Measurements from ENCODE around the gene GRIP2.

Gene GRIP2

GRCh38 chr3:14538451-14539088 is 1.6 kb downstream of the GRIP2 start:
- no peak for DNase-seq

DNA sequence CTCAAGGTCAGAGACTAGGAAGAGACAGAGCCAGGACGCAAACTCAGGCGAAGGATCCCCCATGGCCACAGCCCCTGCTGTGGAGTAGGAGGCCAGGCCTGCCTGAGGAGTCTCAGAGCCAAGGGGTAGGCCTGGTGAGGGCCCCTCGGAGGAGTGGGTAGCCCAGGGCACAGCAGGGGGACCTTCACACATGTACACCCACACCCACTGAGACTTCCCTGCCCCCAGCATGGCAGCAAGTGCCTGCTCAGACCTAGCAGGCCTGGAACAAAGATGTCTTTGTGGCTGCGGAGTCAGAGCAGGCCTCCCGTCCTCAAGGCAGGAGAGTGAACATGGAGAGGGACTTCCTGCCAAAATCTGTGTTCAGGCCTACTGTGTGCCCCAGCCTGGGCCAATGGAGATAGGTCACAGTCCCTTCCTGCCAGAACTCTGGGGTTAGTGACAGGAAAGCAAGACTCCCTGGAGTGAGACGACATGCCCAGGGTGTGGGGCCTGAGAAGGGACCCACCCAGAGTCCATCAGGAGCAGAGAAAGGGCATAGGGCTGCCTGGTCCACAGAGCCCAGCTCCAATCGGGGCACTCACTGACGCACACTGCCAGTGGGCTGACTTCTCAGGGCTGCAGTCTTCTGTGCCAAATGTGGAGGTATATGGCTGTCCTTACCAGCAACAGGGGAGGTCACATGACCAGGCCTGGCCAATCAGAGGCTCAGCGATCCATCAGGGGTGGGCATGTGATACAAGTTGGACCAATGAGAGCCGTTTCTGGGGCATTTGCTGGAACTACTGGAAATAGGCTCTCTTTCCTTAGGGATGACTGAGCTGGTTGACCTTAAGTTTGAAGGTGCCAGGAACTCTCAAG is 2.3 kb downstream of the GRIP2 start:
- DNase-seq: no peak

DNA sequence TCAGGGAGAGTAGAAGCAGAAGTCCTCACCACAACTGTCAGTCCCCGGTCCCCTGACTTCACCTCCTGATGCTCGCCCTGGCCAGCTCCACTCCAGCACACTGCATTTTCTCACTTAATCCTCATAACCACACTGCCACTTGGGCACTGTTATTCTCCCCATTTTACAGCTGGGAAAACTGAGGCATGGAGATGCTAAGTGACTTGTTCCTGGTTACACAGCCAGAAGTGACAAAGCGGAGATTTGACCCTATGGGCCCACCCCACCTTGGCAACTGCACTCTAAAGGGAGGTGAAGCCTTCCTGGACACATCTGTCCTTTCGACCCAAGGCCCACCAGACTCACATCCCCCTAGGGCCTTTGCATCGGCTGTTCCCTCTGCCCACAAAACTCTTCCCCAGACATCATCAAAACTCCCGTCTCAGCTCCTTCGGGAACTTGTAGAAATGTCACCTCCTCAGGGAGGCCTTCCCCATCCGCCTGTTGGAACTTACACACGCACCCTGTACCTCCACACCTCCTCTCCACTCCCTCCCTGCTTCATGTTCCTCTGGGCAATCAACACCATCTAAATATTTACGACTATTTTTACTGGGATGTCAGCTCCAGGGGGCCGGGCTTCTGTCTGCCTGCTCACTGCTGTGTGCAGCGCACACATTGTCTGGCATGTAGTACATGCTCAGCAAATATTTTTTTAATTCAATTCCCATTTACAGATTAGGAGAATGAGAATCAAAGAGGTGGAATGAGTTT is 3.1 kb downstream of the GRIP2 start:
- DNase-seq: no peak

DNA sequence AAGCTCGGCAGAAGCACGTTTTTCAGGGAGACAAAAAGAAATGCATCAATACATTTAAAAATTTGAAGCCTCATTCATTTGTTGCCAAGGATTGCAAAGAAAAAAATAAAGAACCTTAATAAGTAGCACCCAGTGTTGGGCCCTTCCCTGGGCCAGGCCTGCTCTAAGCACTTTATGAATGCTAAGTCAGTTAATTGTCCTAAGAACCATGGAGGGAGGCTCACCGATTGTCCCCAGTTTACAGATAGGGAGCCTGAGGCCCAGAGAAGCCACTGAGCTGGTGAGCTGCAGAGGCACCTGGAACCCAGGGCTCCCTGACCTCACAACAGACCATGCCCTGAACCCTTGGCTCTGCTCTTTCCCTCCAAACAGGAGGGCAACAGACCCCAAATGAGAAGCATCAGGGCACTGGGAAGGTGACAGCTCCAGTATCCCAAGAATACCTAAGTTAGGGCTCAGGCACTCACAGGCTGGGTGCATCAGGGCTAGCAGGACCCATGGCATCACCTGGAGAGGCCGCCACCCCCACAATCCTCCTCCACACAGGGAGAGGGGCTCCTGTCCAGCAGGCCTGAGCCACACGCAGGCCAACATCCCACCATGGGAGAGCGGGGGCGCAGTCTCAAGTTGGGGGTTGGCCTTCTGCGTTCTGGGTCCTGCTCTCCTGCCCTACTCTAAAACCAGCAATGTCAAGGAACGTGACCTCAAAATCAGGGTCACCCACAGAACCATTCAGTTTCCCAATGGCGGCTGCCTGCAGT is 3.9 kb downstream of the GRIP2 start:
- no peak for DNase-seq

GRCh38 chr3:14535616-14536015 is 4.5 kb downstream of the GRIP2 start:
- DNase-seq: no peak

DNA sequence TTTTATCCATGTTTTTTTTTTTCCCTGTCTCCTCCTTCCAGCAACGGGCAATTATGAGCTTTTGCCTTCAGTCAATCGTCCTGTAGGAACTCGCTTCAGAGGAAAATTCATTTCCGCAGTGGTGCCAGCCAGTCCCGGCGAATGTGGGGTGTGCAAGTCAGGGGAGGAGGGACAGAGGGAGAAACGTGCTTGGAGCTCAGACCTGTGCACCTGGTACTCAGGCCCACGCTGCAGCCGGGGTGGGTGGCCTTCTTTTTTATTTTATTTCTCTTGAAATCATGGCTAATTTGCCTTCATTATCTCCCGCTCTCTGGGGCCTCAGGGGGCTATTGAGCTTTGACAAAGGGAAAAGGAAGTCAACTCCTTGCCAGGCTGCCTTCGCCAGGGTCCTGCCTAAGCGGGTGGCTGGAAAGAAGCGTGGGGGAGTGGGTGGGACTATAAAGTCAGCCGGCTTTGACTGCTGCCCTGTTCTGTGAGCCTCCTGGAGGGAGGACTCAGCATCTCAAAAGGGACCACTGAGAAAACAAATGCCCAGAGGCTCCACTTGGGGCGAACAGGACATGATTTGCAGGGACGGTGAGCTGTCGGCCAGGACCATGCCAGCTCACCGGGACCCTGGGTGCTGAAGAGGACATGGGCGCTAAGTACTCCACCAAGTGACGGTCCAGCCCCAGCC is 5.5 kb downstream of the GRIP2 start:
- DNase-seq: no peak

DNA sequence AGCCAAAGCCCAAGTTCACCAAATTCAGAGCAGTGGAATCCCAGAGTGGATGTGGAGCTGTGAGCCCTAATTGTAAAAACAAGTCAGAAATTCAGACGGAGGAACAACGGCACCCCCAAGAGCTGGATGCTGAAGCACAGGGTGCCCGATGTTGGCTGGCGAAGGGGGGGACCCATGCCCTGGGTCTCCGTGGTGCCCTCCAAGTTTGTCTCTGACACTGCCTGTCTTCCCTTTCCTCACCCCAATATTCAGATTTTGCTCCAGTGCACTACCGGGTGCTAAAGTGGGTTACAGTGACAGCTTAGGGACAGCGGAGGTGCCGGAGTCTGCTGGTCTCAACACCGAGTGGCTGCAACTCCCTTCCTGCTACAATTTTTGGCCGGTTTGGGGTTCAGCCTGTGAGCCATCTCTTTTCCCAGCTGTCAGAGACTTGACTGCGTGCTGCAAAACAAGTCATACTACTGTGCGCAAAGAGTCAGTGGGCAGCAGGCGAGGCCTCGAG is 6.6 kb downstream of the GRIP2 start:
- no peak for DNase-seq

GRCh38 chr3:14532691-14533456 is 7.3 kb downstream of the GRIP2 start:
- no peak for DNase-seq

GRCh38 chr3:14531856-14532395 is 8.2 kb downstream of the GRIP2 start:
- no peak for DNase-seq

DNA sequence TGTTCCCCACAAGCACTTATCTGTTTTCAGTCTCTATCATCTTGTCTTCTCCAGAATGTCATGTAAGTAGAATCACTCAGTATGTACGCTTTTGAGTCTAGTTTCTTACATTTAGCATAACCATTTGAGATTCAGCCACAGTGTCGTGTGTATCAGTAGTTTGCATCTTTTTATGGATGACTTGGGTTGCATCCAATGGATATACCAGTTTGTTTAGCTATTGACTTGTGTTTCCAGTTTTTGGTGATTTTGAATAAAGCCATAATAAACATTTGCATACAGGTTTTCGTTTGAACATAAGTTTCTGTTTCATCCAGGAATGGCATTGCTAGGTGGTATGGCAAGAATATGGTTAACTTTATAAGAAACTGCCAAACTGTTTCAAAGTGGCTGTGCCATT is 12.1 kb downstream of the GRIP2 start:
- no peak for DNase-seq

DNA sequence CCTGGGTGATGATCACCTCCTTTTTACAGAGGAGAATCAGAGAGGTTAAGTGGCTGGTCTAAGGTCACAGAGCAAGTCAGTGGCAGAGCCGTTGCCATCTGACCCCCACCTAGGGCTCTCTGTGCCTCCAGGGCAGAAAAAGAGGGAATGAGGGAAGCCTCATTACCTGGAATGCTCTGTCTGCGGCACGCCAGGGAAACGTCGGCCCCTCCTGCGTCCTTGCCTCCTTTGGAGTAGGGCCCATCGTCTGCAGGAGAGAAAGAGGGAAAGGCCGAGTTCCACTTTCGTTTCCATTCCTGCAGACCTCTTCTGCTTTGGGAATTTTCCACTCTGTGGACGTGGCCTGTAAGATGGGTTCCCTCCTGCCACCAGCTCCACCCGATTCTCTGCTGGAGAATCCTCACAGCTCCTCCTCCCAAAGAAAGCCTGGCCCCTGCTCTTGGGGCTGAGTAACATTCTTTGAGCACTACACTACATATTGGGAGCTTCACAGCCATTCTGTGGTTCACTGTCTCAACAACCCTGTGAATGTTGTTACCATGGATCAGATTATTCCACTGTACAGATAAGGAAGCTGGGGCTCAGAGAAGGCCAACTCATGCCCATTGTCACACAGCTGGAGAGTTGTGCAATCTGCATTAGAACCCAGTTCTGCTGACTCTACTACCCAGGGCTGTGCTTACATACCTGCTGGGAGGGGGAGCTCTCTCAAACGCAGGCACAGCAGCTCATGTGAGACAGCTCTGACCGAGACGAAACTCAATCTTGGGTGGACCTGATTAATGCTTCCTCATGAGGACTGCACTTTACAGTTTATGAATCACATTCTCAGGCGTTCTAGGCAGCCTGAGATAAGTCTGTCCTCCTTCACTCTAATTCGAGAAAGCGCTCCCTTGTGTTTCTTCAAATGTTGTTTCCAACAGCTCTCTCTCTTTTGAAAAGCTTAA is 14.2 kb downstream of the GRIP2 start:
- DNase-seq: no peak

GRCh38 chr3:14524920-14525660 is 15.1 kb downstream of the GRIP2 start:
- no peak for DNase-seq

GRCh38 chr3:14524311-14524711 is 15.8 kb downstream of the GRIP2 start:
- no peak for DNase-seq

DNA sequence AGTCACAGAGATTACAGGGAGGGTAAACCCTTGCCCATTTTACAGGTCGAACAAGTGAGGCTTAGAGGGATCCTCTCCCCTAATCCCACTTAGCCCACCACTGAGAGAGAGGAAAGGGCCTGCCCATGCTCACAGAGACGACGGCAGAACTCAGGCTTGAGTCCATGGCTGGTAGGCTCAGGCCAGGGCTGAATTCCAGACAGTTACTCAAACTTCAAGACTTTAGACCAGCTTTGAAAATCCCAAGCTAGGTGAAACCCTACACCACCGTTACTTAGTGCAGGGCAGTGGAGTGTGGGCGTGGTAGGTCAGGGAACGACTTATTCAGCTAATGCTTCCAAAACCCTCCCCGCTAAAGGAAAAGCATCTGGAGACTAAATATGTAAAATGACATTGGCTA is 16.4 kb downstream of the GRIP2 start:
- DNase-seq: no peak

- DNase-seq: no peak
Measured at GRCh38 chr3:14522768-14523167, 17.4 kb downstream of the GRIP2 start.

DNA sequence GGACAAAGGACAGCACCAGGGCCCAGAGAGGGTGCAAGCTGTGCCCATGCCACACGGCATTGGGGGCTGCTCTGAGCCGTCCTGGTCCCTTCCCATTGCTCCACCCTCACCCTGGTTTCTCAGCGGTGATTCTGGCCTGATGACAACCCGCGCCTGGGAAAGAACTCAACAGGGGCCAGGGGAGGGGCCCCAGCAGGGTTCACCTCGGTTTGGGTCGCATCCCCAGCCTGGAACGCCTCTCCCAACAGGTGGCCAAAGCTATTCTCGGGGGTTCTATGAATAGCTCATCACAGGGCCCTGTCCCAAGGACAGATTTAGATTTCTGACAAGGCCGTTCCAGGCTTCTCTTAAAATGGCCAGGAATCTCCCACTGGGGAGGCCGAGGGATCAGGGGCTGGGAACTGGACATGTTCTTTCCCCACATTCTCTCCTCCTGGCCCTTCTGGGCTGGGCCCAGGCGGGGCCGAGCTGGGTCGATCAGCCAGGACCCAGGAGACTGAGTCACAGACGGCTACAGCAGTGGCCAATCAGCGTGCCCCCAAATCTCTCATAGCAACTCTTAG is 17.9 kb downstream of the GRIP2 start:
- no peak for DNase-seq

DNA sequence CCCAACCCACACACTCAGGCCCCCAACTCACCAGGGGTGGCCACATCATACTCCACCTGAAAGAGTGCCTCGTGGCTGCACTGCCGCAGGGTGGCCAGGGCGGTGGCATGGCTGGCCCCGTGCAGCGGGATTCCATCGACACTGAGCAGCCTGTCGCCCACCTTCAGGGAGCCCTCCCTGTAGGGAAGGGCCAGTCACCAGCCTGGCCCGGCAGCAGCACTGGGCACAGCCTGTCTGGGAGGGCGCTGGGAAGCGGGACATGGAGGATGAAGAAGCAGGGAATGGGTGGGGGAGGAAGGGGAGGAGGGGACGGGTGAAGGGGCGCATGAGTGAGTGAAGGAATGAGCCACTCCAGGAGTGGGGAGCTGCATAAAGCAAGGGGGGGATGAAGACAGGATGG is 18.5 kb downstream of the GRIP2 start:
- no peak for DNase-seq

- DNase-seq: no peak
Measured at GRCh38 chr3:14520967-14521366, 19.2 kb downstream of the GRIP2 start.

DNA sequence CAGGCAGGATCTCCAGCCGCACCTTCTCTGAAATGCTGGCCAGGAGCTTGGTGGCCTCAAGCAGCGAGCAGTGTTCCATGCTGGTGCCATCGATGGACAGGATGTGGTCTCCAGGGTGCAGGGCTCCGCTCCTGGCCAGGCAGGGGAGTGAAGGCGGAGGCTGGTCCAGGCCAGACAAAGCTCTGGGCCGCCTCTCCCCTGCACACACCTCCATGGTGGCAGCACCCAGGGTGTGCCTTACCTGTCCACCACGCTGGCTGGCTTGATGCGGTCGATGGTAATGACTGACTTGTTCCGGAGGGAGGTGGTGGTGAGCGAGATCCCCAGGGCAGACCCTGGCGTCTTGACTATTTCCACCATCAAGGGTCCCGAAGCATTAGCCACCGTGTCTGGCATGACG is 20.0 kb downstream of the GRIP2 start:
- no peak for DNase-seq
